HG03439 (cell line): ENCODE data around the gene ZSWIM8.
A peak's percentile ranks its signal among the peaks of the same experiment; 100 is the strongest.
"Not testable (repeated sequence)": the region's sequence is repeated elsewhere in the genome, so short reads cannot be mapped to it uniquely, and the experiment has no call there.

Experiments used
- ATAC-seq: cut with Tn5 transposase; IDR thresholded peaks from one replicate; pipeline ENCODE4 v1.9.1; 2021; ENCODE audit warnings: mild to moderate bottlenecking, moderate library complexity; ENCODE audit not compliant: unreplicated experiment

Gene ZSWIM8

DNA sequence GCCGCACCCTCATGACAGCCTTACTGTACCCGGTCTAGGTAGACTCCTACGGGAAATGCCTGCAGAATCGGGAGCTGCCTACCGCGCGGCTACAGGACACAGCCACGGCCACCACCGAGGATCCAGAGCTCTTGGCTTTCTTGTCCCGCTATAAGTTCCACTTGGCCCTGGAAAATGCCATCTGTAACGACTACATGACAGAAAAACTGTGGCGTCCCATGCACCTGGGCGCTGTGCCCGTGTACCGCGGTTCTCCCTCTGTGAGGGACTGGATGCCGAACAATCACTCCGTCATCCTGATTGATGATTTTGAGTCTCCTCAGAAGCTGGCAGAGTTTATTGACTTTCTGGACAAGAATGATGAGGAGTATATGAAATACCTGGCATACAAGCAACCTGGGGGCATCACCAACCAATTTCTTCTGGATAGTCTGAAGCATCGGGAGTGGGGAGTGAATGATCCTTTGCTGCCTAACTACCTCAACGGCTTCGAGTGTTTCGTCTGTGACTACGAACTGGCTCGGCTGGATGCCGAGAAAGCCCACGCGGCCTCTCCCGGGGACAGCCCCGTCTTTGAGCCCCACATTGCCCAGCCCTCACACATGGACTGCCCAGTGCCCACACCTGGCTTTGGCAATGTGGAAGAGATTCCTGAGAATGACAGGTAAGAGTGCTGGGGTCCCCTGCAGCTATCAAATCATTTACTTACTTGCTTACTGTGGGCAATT, 12.1 kb upstream of the ZSWIM8 start:
- no peak for ATAC-seq

DNA sequence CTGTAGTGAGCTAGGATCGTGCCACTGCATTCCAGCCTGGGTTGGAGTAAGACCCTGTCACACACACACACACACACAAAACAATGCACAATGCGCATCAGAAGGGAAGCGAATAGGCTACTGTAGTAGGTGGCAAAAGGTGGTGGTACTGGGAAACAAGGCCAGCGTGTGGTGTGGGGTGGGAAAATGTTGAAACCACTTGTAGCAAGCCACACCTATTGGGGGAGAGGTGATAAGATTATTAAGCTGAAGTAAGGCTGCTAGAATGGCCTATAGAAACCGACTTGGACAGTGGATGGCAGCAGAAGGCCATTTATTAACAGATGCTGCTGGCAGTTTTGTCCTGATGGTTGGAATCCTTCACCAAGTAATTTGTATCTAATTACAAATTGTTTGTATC, 10.8 kb upstream of the ZSWIM8 start:
- no peak for ATAC-seq

DNA sequence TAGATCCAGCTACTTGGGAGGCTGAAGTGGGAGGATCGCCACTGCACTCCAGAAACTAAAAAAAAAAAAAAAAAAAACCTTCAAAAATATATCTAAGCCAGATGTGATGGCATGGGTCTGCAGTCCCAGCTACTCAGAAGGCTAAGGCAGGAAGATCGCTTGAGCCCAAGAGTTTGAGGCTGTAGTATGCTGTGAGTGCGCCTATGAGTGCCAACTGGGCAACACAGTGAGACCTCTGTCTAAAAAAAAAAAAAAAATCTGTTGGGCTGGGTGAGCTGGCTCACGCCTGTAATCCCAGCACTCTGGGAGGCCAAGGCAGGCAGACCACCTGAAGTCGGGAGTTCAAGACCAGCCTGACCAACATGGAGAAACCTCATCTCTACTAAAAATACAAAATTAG, 6.4 kb upstream of the ZSWIM8 start:
- no peak for ATAC-seq

DNA sequence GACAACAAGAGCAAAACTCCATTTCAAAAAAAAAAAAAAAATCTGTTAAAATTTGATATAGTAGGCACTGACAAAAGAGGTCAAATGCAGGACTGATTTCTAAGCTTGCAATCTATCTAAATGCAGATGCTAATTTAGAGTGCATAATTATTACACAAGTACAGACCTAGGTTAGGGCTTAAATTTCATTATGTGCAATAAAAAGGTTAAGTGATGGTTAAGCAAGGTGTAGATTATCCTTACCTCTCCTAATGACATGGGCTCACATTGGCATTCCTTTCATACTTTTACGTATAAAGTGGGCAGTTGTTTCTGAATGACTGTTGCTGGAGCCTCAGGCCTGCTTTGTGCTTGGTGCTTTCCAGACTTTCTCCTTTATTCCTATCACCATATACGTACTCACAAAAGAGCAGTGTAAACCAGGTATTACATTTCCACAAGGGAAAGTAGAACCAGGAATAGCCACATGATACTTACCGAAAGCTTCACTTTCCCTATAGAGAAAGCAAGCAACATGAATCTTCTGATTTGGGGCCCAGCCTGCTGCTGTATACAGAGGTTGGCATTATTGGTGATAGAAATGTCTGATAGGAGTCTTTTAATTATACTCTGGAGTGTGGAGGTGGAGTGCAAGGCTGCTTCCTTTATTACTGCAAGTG, 5.7 kb upstream of the ZSWIM8 start:
- no peak for ATAC-seq

DNA sequence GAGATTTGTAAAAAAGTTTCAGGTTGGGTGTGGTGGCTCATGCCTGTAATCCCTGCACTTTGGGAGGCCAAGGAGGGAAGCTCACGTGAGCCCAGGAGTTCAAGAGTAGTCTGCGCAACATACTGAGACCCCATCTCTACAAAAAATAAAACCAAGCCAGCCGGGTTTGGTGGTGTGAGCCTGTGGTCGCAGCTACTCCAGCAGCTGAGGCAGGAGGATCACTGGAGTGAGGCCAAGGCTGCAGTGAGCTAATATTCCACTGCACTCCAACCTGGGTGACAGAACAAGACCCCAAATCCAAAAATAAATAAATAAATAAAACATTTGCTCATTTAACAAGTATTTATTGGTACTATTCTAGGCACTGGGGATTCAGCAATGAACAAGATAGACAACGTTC, 5.1 kb upstream of the ZSWIM8 start:
- no peak for ATAC-seq

DNA sequence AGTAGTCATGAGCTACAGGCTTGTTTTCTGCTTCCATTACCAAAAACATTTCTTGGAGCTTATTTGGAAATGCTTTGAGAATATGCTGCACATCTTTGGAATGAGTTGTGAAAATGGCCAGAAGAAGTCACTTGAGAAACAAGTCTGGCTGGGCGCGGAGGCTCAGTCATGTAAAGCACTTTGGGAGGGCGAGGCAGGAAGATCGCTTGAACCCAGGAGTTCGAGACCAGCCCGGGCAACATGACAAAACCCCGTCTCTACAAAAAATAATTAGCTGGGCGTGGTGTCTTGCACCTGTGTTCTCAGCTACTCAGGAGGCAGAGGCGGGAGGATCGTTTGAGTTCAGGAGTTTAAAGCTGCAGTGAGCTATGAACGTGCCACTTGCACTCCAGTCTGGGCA, 4.4 kb upstream of the ZSWIM8 start:
- ATAC-seq = no peak

DNA sequence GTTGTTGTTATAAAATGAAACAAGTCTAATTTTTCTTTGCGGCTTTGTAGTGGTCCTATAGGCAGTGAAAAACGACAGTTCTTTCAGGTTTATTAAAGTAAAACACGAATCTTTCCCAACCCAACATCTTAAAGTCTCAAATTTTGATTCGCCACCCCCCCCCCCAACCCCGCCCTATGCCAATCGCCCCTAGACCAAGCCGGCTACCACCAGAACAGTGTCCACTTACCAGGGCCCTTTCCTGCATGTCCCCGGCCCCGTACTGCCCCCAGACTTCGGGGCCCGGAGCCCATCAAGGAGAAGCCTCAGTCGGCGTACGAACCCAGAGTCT, 3.9 kb upstream of the ZSWIM8 start:
- ATAC-seq = no peak

DNA sequence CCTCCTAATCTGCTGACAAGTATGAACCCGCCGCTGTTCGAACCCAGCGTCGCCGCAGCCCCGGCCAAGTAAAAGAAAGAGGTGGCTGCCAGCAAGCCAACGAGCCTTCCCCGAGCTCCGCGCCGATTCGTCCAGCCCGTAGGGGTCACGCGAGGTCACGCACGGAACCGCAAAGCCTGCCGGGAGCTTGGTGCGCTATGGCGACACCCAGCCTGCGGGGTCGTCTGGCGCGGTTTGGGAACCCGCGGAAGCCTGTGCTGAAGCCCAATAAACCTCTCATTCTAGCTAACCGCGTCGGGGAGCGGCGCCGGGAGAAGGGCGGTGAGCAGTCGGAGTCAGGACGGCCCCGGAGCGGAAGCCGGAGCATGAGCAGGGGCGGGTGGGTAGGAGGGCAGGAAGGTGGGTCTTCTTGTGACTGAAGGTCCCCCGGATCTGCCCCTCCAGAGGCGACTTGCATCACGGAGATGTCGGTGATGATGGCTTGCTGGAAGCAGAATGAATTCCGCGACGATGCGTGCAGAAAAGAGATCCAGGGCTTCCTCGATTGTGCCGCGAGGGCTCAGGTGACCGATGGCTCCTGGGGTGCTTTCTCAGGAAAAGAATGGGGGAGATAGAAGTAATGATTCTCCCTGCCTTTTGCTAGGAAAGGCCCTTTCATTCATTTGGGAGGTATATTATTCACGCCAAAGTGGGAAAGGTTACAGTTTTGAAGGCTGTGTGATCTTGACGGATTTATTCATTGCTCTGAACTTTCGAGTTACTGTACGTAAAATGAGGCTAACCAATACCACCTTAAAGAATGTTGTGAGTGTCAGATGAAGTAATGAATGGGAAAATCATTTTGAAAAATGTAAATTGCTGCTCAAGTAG, 3.3 kb upstream of the ZSWIM8 start, which contains the start of gene CHCHD1:
CHCHD1 (plus strand) TSS at position 170 of the 870 bp plus-strand sequence; CDS start at position 198, 28 bp downstream.
- ATAC-seq = peak; percentile 55

DNA sequence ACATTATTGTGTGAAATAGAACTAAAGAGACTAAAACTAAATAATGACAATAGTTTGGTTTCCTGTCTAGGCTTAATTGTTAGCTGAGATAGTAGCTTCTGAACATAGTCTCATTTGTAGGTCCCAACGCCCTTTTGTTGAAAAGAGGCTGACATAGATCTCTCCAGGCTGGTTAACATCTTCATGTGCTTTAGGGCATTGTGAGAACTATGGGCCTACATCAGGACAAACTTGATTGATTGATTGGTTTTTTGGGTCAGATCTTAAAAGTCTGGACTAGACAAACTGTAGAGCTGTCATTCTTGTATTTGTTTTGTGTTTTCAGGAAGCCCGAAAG, 2.7 kb upstream of the ZSWIM8 start:
- no peak for ATAC-seq

DNA sequence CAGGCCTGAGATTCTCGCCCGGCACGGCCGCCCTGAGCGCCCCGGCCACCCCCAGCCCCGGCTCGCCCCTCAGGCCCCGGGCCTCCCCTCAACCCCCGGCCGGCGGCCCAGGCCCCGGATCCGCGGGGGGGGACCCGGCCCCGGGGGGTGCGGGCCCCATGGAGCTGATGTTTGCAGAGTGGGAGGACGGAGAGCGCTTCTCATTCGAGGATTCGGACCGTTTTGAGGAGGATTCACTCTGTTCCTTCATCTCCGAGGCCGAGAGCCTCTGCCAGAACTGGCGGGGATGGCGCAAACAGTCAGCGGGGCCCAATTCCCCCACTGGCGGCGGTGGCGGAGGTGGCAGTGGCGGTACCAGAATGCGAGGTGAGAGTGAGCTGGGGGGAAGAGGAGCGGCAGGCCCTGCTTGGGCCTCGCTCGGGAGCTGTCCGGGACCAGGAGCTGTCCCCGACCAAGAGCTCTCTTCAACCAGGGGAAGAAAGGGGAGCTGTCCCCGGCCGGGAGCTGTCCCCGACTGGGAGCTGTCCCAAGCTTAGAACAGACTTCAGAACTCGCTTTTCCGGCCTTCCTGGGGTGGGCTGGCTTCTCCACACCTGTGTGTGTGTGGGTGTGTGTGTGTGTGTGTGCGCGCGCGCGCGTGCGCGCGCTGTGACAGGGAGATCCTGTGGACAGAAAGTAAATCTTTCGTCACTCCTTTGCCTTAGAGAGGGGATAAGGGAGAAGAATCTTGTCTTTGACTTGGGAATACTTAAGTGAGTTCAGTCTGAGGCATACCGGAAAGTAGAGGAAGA, 510 bp downstream of the ZSWIM8 start:
- peak; percentile 25 for ATAC-seq

DNA sequence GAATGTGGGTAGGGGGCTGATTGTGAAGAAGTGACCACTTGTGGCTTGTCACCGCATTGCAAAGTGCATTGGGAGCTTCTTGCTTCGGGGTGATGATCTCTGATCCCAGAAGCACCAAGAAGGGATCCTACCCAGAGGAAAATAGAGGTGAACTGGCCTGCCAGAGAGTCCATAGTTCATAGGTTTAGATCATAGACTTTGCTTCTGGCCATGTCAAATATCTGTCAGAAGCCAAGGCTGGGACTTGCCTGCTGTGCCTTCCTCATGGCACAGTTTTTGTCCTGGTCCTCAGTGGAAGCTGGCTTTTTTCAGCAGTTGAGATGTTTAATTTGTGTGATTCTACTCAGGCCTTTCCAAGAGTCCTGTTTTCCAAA, 1.1 kb downstream of the ZSWIM8 start:
- no peak for ATAC-seq

DNA sequence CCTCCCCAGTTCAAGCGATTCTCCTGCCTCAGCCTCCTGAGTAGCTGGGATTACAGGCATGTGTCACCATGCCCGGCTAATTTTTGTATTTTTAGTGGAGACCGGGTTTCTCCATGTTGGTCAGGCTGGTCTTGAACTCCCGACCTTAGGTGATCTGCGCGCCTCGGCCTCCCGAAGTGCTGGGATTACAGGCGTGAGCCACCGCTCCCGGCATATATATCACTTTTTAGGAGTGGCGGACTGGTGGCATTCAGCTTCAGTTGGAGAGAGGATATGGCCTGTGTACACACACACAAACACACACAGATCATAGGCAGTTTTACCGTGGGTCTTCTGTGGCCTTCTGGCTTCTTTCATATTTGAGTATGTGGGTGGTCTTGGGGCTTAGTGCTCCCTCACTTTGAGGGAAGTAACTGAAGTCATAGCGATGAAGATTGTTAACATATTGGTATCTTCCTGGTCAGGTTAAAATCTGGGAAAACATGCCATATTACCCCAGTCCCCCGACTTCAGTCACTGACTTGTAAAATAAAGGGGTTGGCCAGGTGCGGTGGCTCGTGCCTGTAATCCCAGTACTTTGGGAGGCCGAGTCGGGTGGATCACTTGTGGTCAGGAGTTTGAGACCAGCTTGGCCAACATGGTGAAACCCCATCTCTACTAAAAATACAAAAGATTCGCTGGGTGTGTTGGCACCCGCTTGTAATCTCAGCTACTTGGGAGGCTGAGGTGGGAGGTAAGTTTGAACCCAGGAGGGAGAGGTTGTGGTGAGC, 1.8 kb downstream of the ZSWIM8 start:
- ATAC-seq = not testable (repeated sequence)

DNA sequence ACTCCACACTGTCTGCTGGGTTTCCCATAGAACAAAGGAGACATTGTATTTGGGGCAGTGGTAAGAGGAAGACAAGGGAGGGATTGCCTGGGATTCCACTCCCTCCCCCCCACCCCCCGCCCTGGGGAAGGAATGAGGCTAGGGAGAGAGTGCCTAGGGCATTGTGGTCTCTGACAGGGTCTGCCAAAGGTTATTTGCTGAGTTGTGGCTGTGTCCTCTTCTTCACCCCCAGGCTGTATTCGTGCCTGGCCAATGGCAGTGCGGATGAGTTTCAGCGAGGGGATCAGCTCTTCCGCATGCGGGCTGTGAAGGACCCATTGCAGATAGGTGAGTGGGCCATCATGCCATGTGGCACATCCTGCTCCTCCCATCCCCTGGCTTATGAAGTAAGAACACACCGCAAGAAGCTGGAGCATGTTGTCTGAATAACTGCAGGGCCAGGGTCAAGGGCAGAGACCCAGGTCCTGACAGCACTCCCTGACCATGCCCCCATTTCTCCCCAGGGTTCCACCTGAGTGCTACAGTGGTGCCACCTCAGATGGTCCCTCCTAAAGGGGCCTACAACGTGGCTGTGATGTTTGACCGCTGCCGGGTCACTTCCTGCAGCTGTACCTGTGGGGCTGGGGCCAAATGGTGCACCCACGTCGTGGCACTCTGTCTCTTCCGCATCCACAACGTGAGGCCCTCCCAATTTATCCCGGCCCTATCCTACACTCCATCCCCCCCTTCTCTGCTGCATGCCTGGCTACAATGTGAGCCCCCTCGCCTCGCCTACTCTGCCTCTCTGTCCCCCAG, 3.7 kb downstream of the ZSWIM8 start:
- ATAC-seq = no peak

DNA sequence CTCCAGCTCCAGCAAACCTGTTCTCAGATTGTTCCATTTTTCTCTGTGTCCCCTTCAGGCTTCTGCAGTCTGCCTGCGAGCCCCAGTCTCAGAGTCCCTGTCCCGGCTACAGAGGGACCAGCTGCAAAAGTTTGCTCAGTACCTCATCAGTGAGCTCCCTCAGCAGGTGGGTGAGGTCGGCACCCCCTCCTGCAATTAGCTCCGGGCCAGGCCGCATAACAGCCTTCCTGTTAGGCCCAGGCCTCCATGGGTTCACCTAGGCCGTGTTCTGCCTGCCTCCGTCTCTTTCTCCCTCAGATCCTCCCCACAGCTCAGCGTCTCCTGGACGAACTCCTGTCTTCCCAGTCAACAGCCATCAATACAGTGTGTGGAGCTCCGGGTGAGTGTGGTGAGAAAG, 4.3 kb downstream of the ZSWIM8 start:
- no peak for ATAC-seq

DNA sequence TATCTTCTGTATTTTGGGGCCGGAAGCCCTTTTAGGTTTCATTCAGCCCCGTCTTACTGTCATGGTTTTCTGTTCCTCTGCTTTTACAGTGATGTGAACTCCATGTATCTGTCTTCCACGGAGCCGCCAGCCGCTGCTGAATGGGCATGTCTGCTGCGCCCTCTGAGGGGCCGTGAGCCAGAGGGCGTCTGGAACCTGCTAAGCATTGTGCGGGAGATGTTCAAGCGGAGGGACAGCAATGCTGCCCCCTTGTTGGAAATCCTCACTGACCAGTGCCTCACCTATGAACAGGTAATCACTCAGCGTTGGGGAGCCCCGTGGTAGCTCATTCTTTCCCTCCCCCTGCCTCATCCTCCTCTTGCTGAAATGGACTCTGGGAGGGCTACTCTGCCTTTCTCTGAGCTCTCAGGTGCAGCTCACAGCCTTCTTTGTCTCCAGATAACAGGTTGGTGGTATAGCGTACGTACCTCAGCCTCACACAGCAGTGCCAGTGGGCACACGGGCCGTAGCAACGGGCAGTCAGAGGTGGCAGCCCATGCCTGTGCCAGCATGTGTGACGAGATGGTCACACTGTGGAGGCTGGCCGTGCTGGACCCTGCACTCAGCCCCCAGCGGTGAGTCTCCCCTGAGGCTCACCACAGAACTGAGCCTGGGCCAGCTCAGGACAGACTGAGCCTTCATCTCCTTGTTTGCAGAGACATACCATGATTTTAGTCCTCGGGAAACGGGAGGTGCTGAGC, 5.7 kb downstream of the ZSWIM8 start:
- ATAC-seq = no peak

DNA sequence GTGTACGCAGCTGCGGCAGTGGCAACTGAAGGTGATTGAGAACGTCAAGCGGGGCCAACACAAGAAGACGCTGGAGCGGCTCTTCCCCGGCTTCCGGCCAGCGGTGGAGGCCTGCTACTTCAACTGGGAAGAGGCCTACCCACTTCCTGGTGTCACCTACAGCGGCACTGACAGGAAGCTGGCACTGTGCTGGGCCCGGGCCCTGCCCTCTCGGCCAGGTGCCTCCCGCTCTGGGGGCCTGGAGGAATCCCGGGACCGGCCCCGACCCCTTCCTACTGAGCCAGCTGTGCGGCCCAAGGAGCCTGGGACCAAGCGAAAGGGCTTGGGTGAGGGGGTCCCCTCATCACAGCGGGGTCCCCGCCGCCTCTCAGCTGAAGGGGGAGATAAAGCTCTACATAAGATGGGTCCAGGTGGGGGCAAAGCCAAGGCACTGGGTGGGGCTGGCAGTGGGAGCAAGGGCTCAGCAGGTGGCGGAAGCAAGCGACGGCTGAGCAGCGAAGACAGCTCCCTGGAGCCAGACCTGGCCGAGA, 6.5 kb downstream of the ZSWIM8 start:
- no peak for ATAC-seq

DNA sequence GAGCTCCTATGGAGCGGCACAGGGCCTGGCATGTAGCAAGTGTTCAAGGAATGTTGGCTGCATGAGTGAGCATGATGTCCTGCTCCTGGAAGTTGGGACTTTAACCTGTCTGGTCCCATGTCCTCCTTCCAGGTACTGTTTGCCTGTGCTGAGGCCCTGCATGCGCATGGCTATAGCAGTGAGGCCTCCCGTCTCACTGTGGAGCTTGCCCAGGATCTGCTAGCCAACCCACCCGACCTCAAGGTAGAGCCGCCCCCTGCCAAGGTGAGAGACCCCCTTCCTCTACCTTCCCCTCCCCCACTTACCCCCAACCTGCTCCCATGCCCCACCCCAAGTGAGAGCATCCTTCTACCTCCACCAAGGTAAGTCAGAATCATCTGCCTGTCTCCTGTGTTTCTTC, 8.1 kb downstream of the ZSWIM8 start:
- no peak for ATAC-seq

DNA sequence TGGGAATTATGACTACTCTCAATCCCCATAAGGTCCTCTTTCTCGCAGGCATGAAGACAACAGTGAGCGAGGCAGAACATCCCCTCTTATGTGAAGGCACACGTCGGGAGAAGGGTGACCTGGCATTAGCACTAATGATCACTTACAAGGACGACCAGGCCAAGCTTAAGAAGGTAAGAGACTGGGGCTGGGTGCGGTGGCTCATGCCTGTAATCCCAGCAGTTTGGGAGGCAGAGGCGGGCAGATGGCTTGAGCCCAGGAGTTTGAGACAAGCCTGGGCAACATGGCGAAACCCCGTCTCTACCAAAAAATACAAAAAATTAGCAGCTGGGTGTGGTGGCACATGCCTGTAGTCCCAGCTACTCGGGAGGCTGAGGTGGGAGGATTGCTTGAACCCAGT, 10.1 kb downstream of the ZSWIM8 start:
- not testable (repeated sequence) for ATAC-seq

DNA sequence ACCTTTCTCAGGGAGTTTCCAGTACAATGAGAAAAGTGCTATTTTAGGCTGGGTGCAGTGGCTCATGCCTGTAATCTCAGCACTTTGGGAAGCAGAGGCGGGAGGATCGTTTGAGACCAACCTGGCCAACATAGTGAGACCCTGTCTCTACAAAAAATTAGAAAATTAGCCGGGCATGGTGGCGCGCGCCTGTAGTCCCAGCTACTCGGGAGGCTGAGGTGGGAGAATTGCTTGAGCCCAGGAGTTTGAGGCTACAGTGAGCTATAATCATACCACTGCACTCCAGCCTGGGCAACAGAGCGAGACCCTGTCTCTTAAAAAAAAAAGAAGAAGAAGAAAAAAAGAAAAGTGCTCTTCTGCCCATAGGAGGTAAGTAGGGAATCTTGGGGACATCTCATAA, 10.6 kb downstream of the ZSWIM8 start:
- ATAC-seq = not testable (repeated sequence)
